K562 (cell line): ENCODE results near the gene COL25A1. TPM values are rescaled to one million over a fixed set of nuclear protein-coding genes. Genes with fewer than 3 reads are reported as not detected.

Experiments
- ATAC-seq: fragments of 200-7000 bp; cut with Tn5 transposase; 3 replicates; pipeline ENCODE4 v1.9.1; 2020; ENCODE audit warnings: moderate library complexity
- BruUV-seq: library from RNA; stranded (reverse); fragments of 400-500 nt; replicated peaks from 2 replicates; lab custom pipeline; 2021; lab: Mats Ljungman, UMichigan
- CTCF ChIA-PET: fragments of 300-600 bp; formaldehyde crosslinking; extraction: SDS; loops from one replicate; lab custom pipeline; 2021; ENCODE audit warnings: low intra/inter-chr PET ratio; lab: Yijun Ruan, JAX
- POLR2A ChIA-PET: fragments of 300-600, 350-650 bp; sonication (Branson Sonifier 250); formaldehyde crosslinking; extraction: SDS; loops from one replicate; lab custom pipeline; 2021; ENCODE audit warnings: antibody characterized with exemption, inconsistent platforms; lab: Yijun Ruan, JAX
- DNase-seq, 4 experiments: peaks; one replicate each; pipeline versions ENCODE4 v3.0.0 to v3.0.0-alpha.2; 2011 to 2018; ENCODE audit warnings: low spot score in 3 of 4, mixed read lengths in 3 of 4; ENCODE audit errors: extremely low read depth in 1 of 4
- FAIRE-seq: peaks from 2 replicates; lab custom pipeline; 2011; peaks lifted over from hg19 to GRCh38; lab: Jason Lieb, UNC
- H2AFZ ChIP-seq: 2 replicates; pipeline ENCODE4 v1.6.0; 2011; ENCODE audit warnings: low read depth, low read length, control low read depth, inconsistent platforms
- H3K27ac ChIP-seq: fragments of 200-600 bp; 3 replicates; pipeline ENCODE4 v1.8.0; 2011; ENCODE audit warnings: low read depth, mild to moderate bottlenecking, control low read depth, inconsistent platforms, low read length, moderate library complexity, mixed read lengths; ENCODE audit errors: extremely low read depth
- H3K27me3 ChIP-seq, 2 experiments: fragments of 300-600 bp in 1 of 2; 2 replicates in 1 of 2; 3 replicates in 1 of 2; pipeline versions ENCODE4 v1.6.0 to v1.8.0; 2011; ENCODE audit warnings: inconsistent platforms in 2 of 2, low read length in 2 of 2, mild to moderate bottlenecking in 1 of 2, mixed read lengths in 1 of 2, moderate library complexity in 1 of 2; ENCODE audit not compliant: control insufficient read depth in 2 of 2, insufficient read depth in 2 of 2
- H3K36me3 ChIP-seq: fragments of 300-600 bp; 3 replicates; pipeline ENCODE4 v1.8.0; 2011; ENCODE audit warnings: mild to moderate bottlenecking, low read length, inconsistent platforms; ENCODE audit not compliant: control insufficient read depth, insufficient read depth
- H3K4me1 ChIP-seq, 2 experiments: fragments of 200-600 bp in 1 of 2; replicated peaks in 1 of 2; 2 replicates in 1 of 2; 3 replicates in 1 of 2; pipeline versions ENCODE4 v1.5.1 to v1.8.0; 2011; ENCODE audit warnings: inconsistent platforms in 2 of 2, low read length in 2 of 2, mild to moderate bottlenecking in 1 of 2, mixed read lengths in 1 of 2, moderate library complexity in 1 of 2; ENCODE audit not compliant: control insufficient read depth in 2 of 2, insufficient read depth in 2 of 2
- H3K4me2 ChIP-seq: 2 replicates; pipeline ENCODE4 v1.6.1; 2011; ENCODE audit warnings: low read length, control low read depth, inconsistent platforms, mixed read lengths; ENCODE audit not compliant: insufficient read depth
- H3K4me3 ChIP-seq: fragments of 200-600 bp; sonication (generic), shearing (Covaris generic); 2 replicates; pipeline ENCODE4 v1.5.1; 2016; ENCODE audit warnings: control low read depth, inconsistent platforms
- H3K79me2 ChIP-seq: fragments of 200-600 bp; 3 replicates; pipeline ENCODE4 v1.8.0; 2011; ENCODE audit warnings: low read length, inconsistent platforms; ENCODE audit not compliant: control insufficient read depth, insufficient read depth
- H3K9ac ChIP-seq, 2 experiments: 2 replicates each; pipeline versions ENCODE4 v1.6.0 to v1.6.1; 2011; ENCODE audit warnings: low read depth in 2 of 2, low read length in 2 of 2, control low read depth in 1 of 2, inconsistent platforms in 1 of 2, mild to moderate bottlenecking in 1 of 2, mixed read lengths in 1 of 2; ENCODE audit not compliant: insufficient read depth in 1 of 2
- H3K9me1 ChIP-seq: one replicate; pipeline ENCODE4 v1.6.0; 2011; ENCODE audit warnings: inconsistent platforms, mild to moderate bottlenecking, low read length, moderate library complexity; ENCODE audit not compliant: control insufficient read depth, insufficient read depth
- H3K9me3 ChIP-seq: replicated peaks from 2 replicates; pipeline ENCODE4 v1.5.1; 2011; ENCODE audit warnings: low read depth, low read length, inconsistent platforms; ENCODE audit not compliant: control insufficient read depth, insufficient read depth
- H4K20me1 ChIP-seq: replicated peaks from 2 replicates; pipeline ENCODE4 v1.6.1; 2011; ENCODE audit warnings: low read length, inconsistent platforms, mixed read lengths; ENCODE audit not compliant: control insufficient read depth, insufficient read depth
- CHD1 ChIP-seq: fragments of 200-600 bp; sonication (generic); IDR thresholded peaks from one replicate; pipeline ENCODE4 v1.6.1; 2012; ENCODE audit warnings: mild to moderate bottlenecking, moderate library complexity, low read length, inconsistent platforms
- DEAF1 ChIP-seq: fragments of 450-650 bp; formaldehyde crosslinking; IDR thresholded peaks from 2 replicates; pipeline ENCODE4 v1.4.0; 2020; ENCODE audit warnings: mild to moderate bottlenecking, moderate library complexity
- GATAD2A ChIP-seq: fragments of 450-650 bp; IDR thresholded peaks from 2 replicates; pipeline ENCODE4 v1.6.1; 2017
- HDGF ChIP-seq: fragments of 450-650 bp; IDR thresholded peaks from 2 replicates; pipeline ENCODE4 v1.6.1; 2016
- HMG20B ChIP-seq: fragments of 250-450 bp; sonication (Bioruptor Pico); IDR thresholded peaks from 2 replicates; pipeline ENCODE4 v1.5.0; 2021; ENCODE audit warnings: mild to moderate bottlenecking
- IRF9 ChIP-seq: fragments of 450-650 bp; IDR thresholded peaks from 2 replicates; pipeline ENCODE4 v1.6.1; 2016; ENCODE audit warnings: missing biosample characterization, missing genetic modification characterization
- PCBP2 ChIP-seq: fragments of 200-400 bp; formaldehyde crosslinking; IDR thresholded peaks from 2 replicates; pipeline ENCODE4 v1.6.1; 2018; ENCODE audit warnings: low read length, low read depth, mild to moderate bottlenecking, moderate library complexity; ENCODE audit not compliant: poor library complexity, severe bottlenecking
- RFX5 ChIP-seq: IDR thresholded peaks from 2 replicates; pipeline ENCODE4 v1.6.1; 2011; ENCODE audit warnings: low read depth, mild to moderate bottlenecking, improper control_type of control experiment, low read length
- ZBTB8A ChIP-seq: fragments of 450-650 bp; IDR thresholded peaks from 2 replicates; pipeline ENCODE4 v1.6.1; 2018; ENCODE audit warnings: mild to moderate bottlenecking, moderate library complexity; ENCODE audit not compliant: partially characterized antibody
- ZNF133 ChIP-seq: fragments of 250-450 bp; sonication (Bioruptor Pico); IDR thresholded peaks from 2 replicates; pipeline ENCODE4 v1.4.0; 2020; ENCODE audit warnings: mild to moderate bottlenecking
- ZNF23 ChIP-seq: fragments of 250-450 bp; sonication (Bioruptor Pico); IDR thresholded peaks from 2 replicates; pipeline ENCODE4 v1.4.0; 2020; ENCODE audit warnings: mild to moderate bottlenecking
- ZNF239 ChIP-seq: fragments of 250-450 bp; sonication (Bioruptor Pico); IDR thresholded peaks from 2 replicates; pipeline ENCODE4 v1.4.0; 2020; ENCODE audit warnings: mild to moderate bottlenecking
- WGBS: fragments of 100-300 bp; shearing (Covaris generic); methylation state at CpG from one replicate; pipeline ENCODE4 v1.1.6; 2016; ENCODE audit warnings: low coverage, mixed read lengths; ENCODE audit not compliant: insufficient coverage; ENCODE audit errors: missing lambda C conversion rate; 5-methylcytosine and 5-hydroxymethylcytosine counted together
- in situ Hi-C: fragments of 300-500 bp; cut with MboI; formaldehyde crosslinking; loops from 4 replicates; pipeline ENCODE4 v1.15.0; 2018; ENCODE audit warnings: inconsistent platforms, mixed read lengths
- intact Hi-C: fragments of 100-400 bp; cut with micrococcal nuclease; formaldehyde crosslinking; loops from 2 replicates; pipeline ENCODE4 v1.14.2; 2022
- polyA plus RNA-seq, 8 experiments: library from polyadenylated mRNA; depleted of rRNA in 4 of 8; stranded (reverse) in 5 of 8; unstranded in 3 of 8; fragments of >200 nt; fragmentation: Nextera tagmentation in 2 of 8; fragmentation: Illumina TruSeq in 1 of 8; extraction: Ambion mirVana in 2 of 8; extraction: Trizol in 1 of 8; gene quantifications; 2 replicates each; pipeline versions ENCODE4 v1.2.1 to v1.2.3, GENCODE V29; 2011 to 2014; ENCODE audit warnings: inconsistent platforms in 1 of 8, missing spikeins in 1 of 8
- total RNA-seq, 7 experiments: library from RNA; depleted of rRNA in 6 of 7; stranded (reverse); fragments of >200 nt in 6 of 7; fragmentation: Illumina TruSeq in 2 of 7; extraction: Trizol in 2 of 7; gene quantifications; 2 replicates each; pipeline versions ENCODE4 v1.2.1 to v1.2.3, GENCODE V29; 2011 to 2021; ENCODE audit warnings: low replicate concordance in 1 of 7

The COL25A1 gene
- total and polyA plus RNA-seq, 9 of the 15 experiments (the other 6 are each of a cell fraction or from before 2014, with no cell fraction given) = 0.03 to 0.62 (median 0.27) TPM

GRCh38 chr4:108885211-108885610, 417.2 kb downstream of the COL25A1 start:
- H4K20me1 ChIP-seq = no peaks in the 10 kb centered on the region
- intact Hi-C loops (no loop called here), in situ Hi-C loops (no loop called here)
- no TSS peak for BruUV-seq
- H3K79me2 ChIP-seq = no peaks in the 10 kb centered on the region
- no peaks in the 10 kb centered on the region for H3K9me1 ChIP-seq
- POLR2A ChIA-PET = no interaction called here
- no peak overlapping the region for H3K4me3 ChIP-seq
- H3K9ac ChIP-seq = no peak overlapping the region
- H2AFZ ChIP-seq = peak overlapping the region; percentile 19; the same call in 1 of the 2 replicates
- TF ChIP-seq ZNF239 (CRISPR knock-in tag) (no peak), HDGF (no peak), RFX5 (no peak), ZNF23 (CRISPR knock-in tag) (no peak), IRF9 (tag) (no peak)
- WGBS = 0% methylated on average over 1 of the region's 1 CpG
- H3K4me1 ChIP-seq = peaks cover 0 to 5% of the 10 kb centered on the region in 2 experiments; a peak in 2 of 5 replicates
- ATAC-seq = no peak
- FAIRE-seq = no peak
- H3K27me3 ChIP-seq = no peaks in the 10 kb centered on the region
- H3K27ac ChIP-seq = no peak overlapping the region
- no peak for DNase-seq
- no peaks in the 10 kb centered on the region for H3K9me3 ChIP-seq
- H3K36me3 ChIP-seq = no peaks in the 10 kb centered on the region
- CTCF ChIA-PET = no interaction called here
- H3K4me2 ChIP-seq = no peak overlapping the region

- TF ChIP-seq HMG20B (CRISPR knock-in tag) (no peak), GATAD2A (no peak), DEAF1 (CRISPR knock-in tag) (no peak), ZNF133 (CRISPR knock-in tag) (no peak), CHD1 (no peak), PCBP2 (no peak), ZBTB8A (no peak)
- H3K4me3 ChIP-seq = no peak overlapping the region
- ChIA-PET POLR2A (no interaction called here), CTCF (no interaction called here)
- no peak for ATAC-seq
- FAIRE-seq = peak; percentile 19
- in situ Hi-C loops (no loop called here), intact Hi-C loops (no loop called here)
- H3K36me3 ChIP-seq = no peaks in the 10 kb centered on the region
- H3K9me3 ChIP-seq = no peaks in the 10 kb centered on the region
- no TSS peak for BruUV-seq
- H2AFZ ChIP-seq = peak overlapping the region; percentile 19; the same call in 1 of the 2 replicates
- no peak overlapping the region for H3K4me2 ChIP-seq
- H3K79me2 ChIP-seq = no peaks in the 10 kb centered on the region
- peaks cover 0 to 5% of the 10 kb centered on the region in 2 experiments; a peak in 2 of 5 replicates for H3K4me1 ChIP-seq
- H3K9ac ChIP-seq = no peak overlapping the region
- no peaks in the 10 kb centered on the region for H3K27me3 ChIP-seq
- no peak overlapping the region for H3K27ac ChIP-seq
- no peaks in the 10 kb centered on the region for H4K20me1 ChIP-seq
- DNase-seq = no peak
- H3K9me1 ChIP-seq = no peaks in the 10 kb centered on the region
Measured at GRCh38 chr4:108884596-108884995, 417.9 kb downstream of the COL25A1 start.
